Adrenal gland (tissue), 12 donors: ENCODE data around the gene TCF7L1. TPM values are rescaled to one million over a fixed set of nuclear protein-coding genes. Genes with fewer than 3 reads are reported as not detected.

ENCODE experiments used
- DNase-seq, 7 donors: peaks; one replicate each; pipeline ENCODE4 v3.0.0-alpha.2; 2019 to 2020
- H3K27ac ChIP-seq, 5 donors: fragments of 200-600 bp; sonication (generic) in 4 of 5; 1 replicate in 3 of 5; 2 replicates in 2 of 5; pipeline versions ENCODE4 v1.5.1 to v1.8.0; 2016 to 2020; ENCODE audit warnings: mild to moderate bottlenecking in 1 of 5
- H3K27me3 ChIP-seq: fragments of 200-600 bp; 2 replicates; pipeline ENCODE4 v1.8.0; 2021
- H3K36me3 ChIP-seq, 2 donors: fragments of 200-600 bp; replicated peaks in 1 of 2; 1 replicate in 1 of 2; 2 replicates in 1 of 2; pipeline versions ENCODE4 v1.5.1 to v1.8.0; 2018 to 2022
- H3K4me1 ChIP-seq, 2 donors: fragments of 200-600 bp; replicated peaks in 1 of 2; 1 replicate in 1 of 2; 2 replicates in 1 of 2; pipeline versions ENCODE4 v1.5.1 to v1.8.0; 2018 to 2021
- H3K4me3 ChIP-seq, 4 donors: fragments of 200-600 bp; sonication (generic) in 3 of 4; one replicate each; pipeline ENCODE4 v1.5.1; 2016 to 2018
- H3K9me3 ChIP-seq, 3 donors: fragments of 200-600 bp; sonication (generic) in 1 of 3; replicated peaks in 1 of 3; 1 replicate in 2 of 3; 2 replicates in 1 of 3; pipeline versions ENCODE4 v1.5.1 to v1.8.0; 2016 to 2021
- CTCF ChIP-seq, 6 experiments: fragments of 450-650 bp in 4 of 6; fragments of 200-600 bp in 2 of 6; sonication (generic) in 1 of 6; IDR thresholded peaks; 1 replicate in 5 of 6; 2 replicates in 1 of 6; pipeline versions ENCODE4 v1.5.1 to v1.8.0; 2016 to 2021; ENCODE audit warnings: antibody characterized with exemption in 6 of 6, mild to moderate bottlenecking in 2 of 6, moderate library complexity in 1 of 6
- POLR2A ChIP-seq, 2 donors: fragments of 450-650 bp; IDR thresholded peaks; one replicate each; pipeline ENCODE4 v1.6.1; 2017; ENCODE audit warnings: antibody characterized with exemption in 2 of 2, mild to moderate bottlenecking in 2 of 2, moderate library complexity in 1 of 2
- WGBS, 4 donors: extraction: QIAGEN DNeasy Blood & Tissue Kit in 2 of 4; methylation state at CpG; one replicate each; pipeline versions ENCODE4 v1.1.5 to v1.1.7; 2013 to 2017; 5-methylcytosine and 5-hydroxymethylcytosine counted together
- intact Hi-C, 2 donors: fragments of 100-400 bp; cut with DNase I; formaldehyde crosslinking; loops; one replicate each; pipeline versions ENCODE4 v1.14.1 to v1.15.0; 2022 to 2023
- polyA plus RNA-seq, 3 donors: library from polyadenylated mRNA; stranded (reverse); fragments of 200-250 nt in 2 of 3; fragments of 350-450 nt in 1 of 3; fragmentation: Illumina TruSeq in 1 of 3; extraction: RNeasy Lipid Tissue Mini Kit (QIAGEN cat#74804) in 1 of 3; gene quantifications; one replicate each; pipeline ENCODE4 v1.2.3, GENCODE V29; 2013 to 2014
- total RNA-seq, 9 donors: library from RNA; depleted of rRNA in 4 of 9; stranded (reverse); fragments of >200 nt in 4 of 9; fragments of 120-200 nt in 1 of 9; fragmentation: NEBNext Ultra II Directional in 1 of 9; extraction: Animal tissue kit (Norgen Biotek cat#: 25700) in 1 of 9; gene quantifications; one replicate each; pipeline versions ENCODE4 v1.1.0 to v1.2.4, GENCODE V29; 2013 to 2023
- donor health status: healthy with polysubstance abuse.
- donor health status: Bipolar disorder and iron deficiency.
- donor health status: DM: yes; HTN: yes; CAD: no.
- donor health status: DM: no; HTN: no; CAD: no.
- donor health status: DM: no; HTN: no; CAD: no.
- donor health status: DM: yes; HTN: yes; CAD: no.

The TCF7L1 gene
- total and polyA plus RNA-seq, 12 donors = 0.36 to 8.9 (median 3.2) TPM

GRCh38 chr2:85257359-85257969 lies 124.3 kb downstream of the TCF7L1 start:
- no peaks in the 10 kb centered on the region for H3K9me3 ChIP-seq
- H3K27me3 ChIP-seq = no peaks in the 10 kb centered on the region
- intact Hi-C loops = no loop called here
- H3K27ac ChIP-seq = peak overlapping the region in 2 of 5 donors; percentile 55 to 78
- TF ChIP-seq CTCF (IDR thresholded peaks at IDR 0.05) (no peak), POLR2A (IDR thresholded peaks at IDR 0.05) (no peak)
- H3K4me1 ChIP-seq = peaks cover 0 to 25% of the 10 kb centered on the region in 2 donors
- H3K36me3 ChIP-seq = no peaks in the 10 kb centered on the region
- DNase-seq = no peak
- WGBS, 4 donors = 62 to 72% (median 69%) methylated on average over 9 to 12 of the region's 12 CpGs
- H3K4me3 ChIP-seq = no peak overlapping the region

- Histone ChIP-seq H3K27me3 (no peaks in the 10 kb centered on the region), H3K4me1 (peaks cover 0 to 25% of the 10 kb centered on the region in 2 donors), H3K4me3 (no peak overlapping the region), H3K9me3 (no peaks in the 10 kb centered on the region), H3K27ac (peak overlapping the region in 2 of 5 donors; percentile 46 to 78), H3K36me3 (no peaks in the 10 kb centered on the region)
- intact Hi-C loops = no loop called here
- no peak for TF ChIP-seq CTCF (IDR thresholded peaks at IDR 0.05)
- TF ChIP-seq POLR2A (IDR thresholded peaks at IDR 0.05) = no peak
- WGBS, 4 donors = 59 to 75% (median 63%) methylated on average over 3 to 7 of the region's 7 CpGs
- no peak for DNase-seq
These were observed 124.9 kb downstream of the TCF7L1 start for GRCh38 chr2:85257970-85258605.

GRCh38 chr2:85259101-85259590 lies 126.0 kb downstream of the TCF7L1 start:
- Histone ChIP-seq H3K27ac (peak overlapping the region in 2 of 5 donors; percentile 39 to 78), H3K9me3 (no peaks in the 10 kb centered on the region), H3K27me3 (no peaks in the 10 kb centered on the region), H3K4me3 (no peak overlapping the region), H3K36me3 (no peaks in the 10 kb centered on the region), H3K4me1 (peaks cover 0 to 25% of the 10 kb centered on the region in 2 donors)
- 63 to 85% (median 75%) methylated on average over 7 to 11 of the region's 11 CpGs for WGBS, 4 donors
- DNase-seq = no peak
- intact Hi-C loops = no loop called here
- TF ChIP-seq CTCF (IDR thresholded peaks at IDR 0.05) = no peak
- no peak for TF ChIP-seq POLR2A (IDR thresholded peaks at IDR 0.05)

GRCh38 chr2:85259879-85260278 lies 126.7 kb downstream of the TCF7L1 start:
- H3K4me3 ChIP-seq = no peak overlapping the region
- intact Hi-C loops = no loop called here
- peak overlapping the region in 1 of 5 donors; percentile 78 for H3K27ac ChIP-seq
- TF ChIP-seq POLR2A (IDR thresholded peaks at IDR 0.05) (no peak), CTCF (IDR thresholded peaks at IDR 0.05) (no peak)
- 74 to 82% (median 79%) methylated on average over 4 of the region's 4 CpGs for WGBS, 4 donors
- no peaks in the 10 kb centered on the region for H3K36me3 ChIP-seq
- DNase-seq = no peak
- no peaks in the 10 kb centered on the region for H3K27me3 ChIP-seq
- peaks cover 0 to 25% of the 10 kb centered on the region in 2 donors for H3K4me1 ChIP-seq
- H3K9me3 ChIP-seq = no peaks in the 10 kb centered on the region
